Breast epithelium (tissue), 4 donors: ENCODE data around the gene BMI1. TPM values are rescaled to one million over a fixed set of nuclear protein-coding genes. Genes with fewer than 3 reads are reported as not detected.

ENCODE experiments used
- DNase-seq, 2 donors: peaks; one replicate each; pipeline ENCODE4 v3.0.0-alpha.2; 2019; ENCODE audit warnings: low spot score in 2 of 2
- H3K27ac ChIP-seq, 2 donors: fragments of 200-600 bp; sonication (generic) in 1 of 2; one replicate each; pipeline ENCODE4 v1.5.1; 2016 to 2019; ENCODE audit warnings: mild to moderate bottlenecking in 1 of 2
- H3K27me3 ChIP-seq, 2 donors: fragments of 200-600 bp; sonication (generic) in 1 of 2; one replicate each; pipeline versions ENCODE4 v1.5.1 to v1.6.0; 2017 to 2019; ENCODE audit warnings: control low read depth in 1 of 2, mild to moderate bottlenecking in 1 of 2
- H3K36me3 ChIP-seq: fragments of 200-600 bp; one replicate; pipeline ENCODE4 v1.5.1; 2019
- H3K4me1 ChIP-seq, 2 donors: fragments of 200-600 bp; sonication (generic); one replicate each; pipeline ENCODE4 v1.5.1; 2016 to 2019; ENCODE audit warnings: control low read depth in 1 of 2
- H3K4me3 ChIP-seq, 3 donors: fragments of 200-600 bp; sonication (generic); 1 replicate in 2 of 3; 2 replicates in 1 of 3; pipeline ENCODE4 v1.5.1; 2016 to 2019; ENCODE audit warnings: mild to moderate bottlenecking in 3 of 3, moderate library complexity in 2 of 3
- H3K9me3 ChIP-seq, 2 donors: fragments of 200-600 bp; sonication (generic) in 1 of 2; one replicate each; pipeline ENCODE4 v1.5.1; 2016 to 2019; ENCODE audit warnings: control low read depth in 1 of 2
- POLR2A ChIP-seq: fragments of 450-650 bp; IDR thresholded peaks from one replicate; pipeline ENCODE4 v1.6.1; 2016; ENCODE audit warnings: antibody characterized with exemption, mild to moderate bottlenecking, moderate library complexity
- POLR2AphosphoS5 ChIP-seq, 3 donors: sonication (generic); formaldehyde crosslinking; IDR thresholded peaks; one replicate each; pipeline ENCODE4 v1.6.1; 2017; ENCODE audit warnings: antibody characterized with exemption in 3 of 3
- intact Hi-C: fragments of 100-400 bp; cut with DNase I; formaldehyde crosslinking; loops from one replicate; pipeline ENCODE4 v1.15.1; 2023; ENCODE audit warnings: low total_unique reads
- total RNA-seq, 3 donors: library from RNA; depleted of rRNA; stranded (reverse); fragments of >200 nt; gene quantifications; one replicate each; pipeline ENCODE4 v1.1.0, GENCODE V29; 2016
- TF ChIP-seq, protein P1 (sequence below), 3 donors: fragments of 450-650 bp; IDR thresholded peaks; one replicate each; pipeline ENCODE4 v1.5.1; 2016 to 2017; ENCODE audit warnings: antibody characterized with exemption in 3 of 3, mild to moderate bottlenecking in 3 of 3, moderate library complexity in 3 of 3

Gene BMI1
- total RNA-seq, 3 donors from 2014 or later: 48.5 to 92.3 (median 68.5) TPM

DNA sequence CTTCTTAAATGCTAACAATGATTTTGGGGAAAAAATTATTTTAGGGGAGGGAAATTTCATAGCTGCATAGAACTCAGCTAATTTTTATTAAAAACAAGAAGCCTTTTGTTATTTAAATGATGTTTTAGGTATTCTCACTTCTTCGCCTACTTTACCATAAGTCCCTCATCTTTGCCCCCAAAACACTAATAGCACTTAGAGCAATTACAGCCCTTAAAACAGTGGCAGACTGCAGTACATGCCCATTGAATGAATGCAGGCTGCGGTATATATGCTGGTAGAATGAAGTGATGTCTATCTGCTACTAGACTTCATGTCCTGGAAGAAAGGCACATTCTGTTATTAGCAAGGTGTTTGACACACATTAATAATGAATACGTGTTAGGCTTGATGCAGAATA lies 21.5 kb downstream of the BMI1 start:
- intact Hi-C loops: no loop called here
- no peak for TF ChIP-seq POLR2A
- TF ChIP-seq, protein P1, sequence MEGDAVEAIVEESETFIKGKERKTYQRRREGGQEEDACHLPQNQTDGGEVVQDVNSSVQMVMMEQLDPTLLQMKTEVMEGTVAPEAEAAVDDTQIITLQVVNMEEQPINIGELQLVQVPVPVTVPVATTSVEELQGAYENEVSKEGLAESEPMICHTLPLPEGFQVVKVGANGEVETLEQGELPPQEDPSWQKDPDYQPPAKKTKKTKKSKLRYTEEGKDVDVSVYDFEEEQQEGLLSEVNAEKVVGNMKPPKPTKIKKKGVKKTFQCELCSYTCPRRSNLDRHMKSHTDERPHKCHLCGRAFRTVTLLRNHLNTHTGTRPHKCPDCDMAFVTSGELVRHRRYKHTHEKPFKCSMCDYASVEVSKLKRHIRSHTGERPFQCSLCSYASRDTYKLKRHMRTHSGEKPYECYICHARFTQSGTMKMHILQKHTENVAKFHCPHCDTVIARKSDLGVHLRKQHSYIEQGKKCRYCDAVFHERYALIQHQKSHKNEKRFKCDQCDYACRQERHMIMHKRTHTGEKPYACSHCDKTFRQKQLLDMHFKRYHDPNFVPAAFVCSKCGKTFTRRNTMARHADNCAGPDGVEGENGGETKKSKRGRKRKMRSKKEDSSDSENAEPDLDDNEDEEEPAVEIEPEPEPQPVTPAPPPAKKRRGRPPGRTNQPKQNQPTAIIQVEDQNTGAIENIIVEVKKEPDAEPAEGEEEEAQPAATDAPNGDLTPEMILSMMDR (IDR thresholded peaks at IDR 0.05): no peak
- no peak for TF ChIP-seq POLR2AphosphoS5 (IDR thresholded peaks at IDR 0.05)

DNA sequence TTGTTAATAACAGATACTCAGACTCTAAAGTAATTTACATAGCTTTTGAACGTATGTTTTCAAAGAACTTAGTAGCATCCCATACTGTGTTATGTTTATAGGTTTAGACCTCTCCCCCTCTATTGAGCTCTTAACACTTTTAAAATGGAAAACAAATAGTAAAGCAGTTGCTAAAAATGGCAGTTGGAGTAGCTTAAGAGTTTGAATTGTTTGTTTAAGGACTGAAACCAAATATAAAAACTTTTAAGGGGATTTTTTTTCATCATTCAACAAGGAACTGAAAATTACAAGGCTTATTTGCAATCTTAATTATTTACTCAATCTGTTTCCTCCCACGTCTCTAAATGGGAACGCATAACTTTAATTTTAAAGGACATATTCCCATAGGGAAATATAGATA lies 22.8 kb downstream of the BMI1 start:
- Histone ChIP-seq H3K4me3 (no peak overlapping the region), H3K36me3 (no peaks in the 10 kb centered on the region), H3K9me3 (no peaks in the 10 kb centered on the region), H3K4me1 (peaks cover 0 to 4% of the 10 kb centered on the region in 2 donors), H3K27ac (no peak overlapping the region), H3K27me3 (peaks cover 8 to 75% of the 10 kb centered on the region in 2 donors)
- TF ChIP-seq, protein P1 (IDR thresholded peaks at IDR 0.05): no peak
- intact Hi-C loops: no loop called here
- DNase-seq: no peak

More for the DNA sequence above, 21.5 kb downstream of the BMI1 start:
- Histone ChIP-seq H3K27me3 (peaks cover 8 to 82% of the 10 kb centered on the region in 2 donors), H3K4me3 (no peak overlapping the region), H3K4me1 (peaks cover 0 to 4% of the 10 kb centered on the region in 2 donors), H3K36me3 (no peaks in the 10 kb centered on the region), H3K9me3 (no peaks in the 10 kb centered on the region), H3K27ac (no peak overlapping the region)
- no peak for DNase-seq

DNA sequence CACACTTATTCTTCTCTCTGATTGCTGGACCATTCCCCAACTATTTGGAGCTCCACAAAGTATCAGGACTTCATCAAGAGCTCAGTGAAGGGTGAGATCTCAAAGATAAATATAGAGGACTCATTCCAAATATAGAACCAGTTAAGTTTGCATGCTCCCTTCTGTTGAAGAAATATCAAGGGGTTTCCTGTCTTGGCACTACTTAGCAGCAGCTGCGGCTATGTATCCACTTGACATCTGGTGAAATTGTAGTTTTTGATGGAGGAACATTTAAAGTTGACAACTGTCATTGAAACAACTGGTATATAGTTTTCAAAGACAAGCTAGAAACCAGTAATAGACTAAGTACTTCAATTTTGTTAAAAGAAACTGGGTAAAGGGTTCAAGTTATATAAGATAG lies 23.4 kb downstream of the BMI1 start:
- Histone ChIP-seq H3K9me3 (no peaks in the 10 kb centered on the region), H3K27ac (no peak overlapping the region), H3K36me3 (no peaks in the 10 kb centered on the region), H3K27me3 (peaks cover 8 to 70% of the 10 kb centered on the region in 2 donors), H3K4me1 (peaks cover 0 to 4% of the 10 kb centered on the region in 2 donors), H3K4me3 (no peak overlapping the region)
- no peak for TF ChIP-seq POLR2AphosphoS5 (IDR thresholded peaks at IDR 0.05)
- TF ChIP-seq POLR2A: no peak
- TF ChIP-seq, protein P1 (IDR thresholded peaks at IDR 0.05): no peak
- intact Hi-C loops: no loop called here
- DNase-seq: no peak

DNA sequence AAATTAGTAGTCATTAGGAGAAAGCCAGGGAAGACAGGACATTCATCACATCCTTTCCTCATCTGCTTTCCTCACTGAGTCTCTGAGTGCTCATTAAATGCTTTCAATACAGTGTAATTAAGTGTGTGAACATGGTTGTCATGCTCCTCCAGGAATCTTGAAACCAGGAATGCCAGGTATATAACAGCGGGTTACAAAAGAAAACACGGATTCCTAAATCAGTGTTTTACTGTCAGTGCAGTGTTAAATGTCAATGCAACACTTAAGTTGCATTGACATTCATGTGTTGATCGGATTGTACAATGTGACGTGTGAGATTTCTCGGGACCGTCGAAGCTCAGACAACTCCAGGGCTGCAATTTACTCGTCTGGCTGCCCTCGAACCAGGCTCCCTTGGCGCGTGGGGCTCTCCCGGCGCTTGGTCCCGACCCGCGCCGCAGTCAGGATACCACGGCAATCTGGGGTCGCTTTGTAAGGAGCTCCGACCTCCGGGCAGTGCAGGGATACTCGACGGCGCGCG lies 23.9 kb downstream of the BMI1 start:
- peak overlapping the region in 2 of 3 donors; percentile 36 to 50 for H3K4me3 ChIP-seq
- TF ChIP-seq POLR2A (no peak), POLR2AphosphoS5 (IDR thresholded peaks at IDR 0.05) (no peak)
- TF ChIP-seq, protein P1 (IDR thresholded peaks at IDR 0.05): no peak
- H3K9me3 ChIP-seq: no peaks in the 10 kb centered on the region
- DNase-seq: no peak
- H3K4me1 ChIP-seq: peaks cover 0 to 3% of the 10 kb centered on the region in 2 donors
- intact Hi-C loops: no loop called here
- H3K27me3 ChIP-seq: peaks cover 8 to 65% of the 10 kb centered on the region in 2 donors
- H3K36me3 ChIP-seq: no peaks in the 10 kb centered on the region
- no peak overlapping the region for H3K27ac ChIP-seq

DNA sequence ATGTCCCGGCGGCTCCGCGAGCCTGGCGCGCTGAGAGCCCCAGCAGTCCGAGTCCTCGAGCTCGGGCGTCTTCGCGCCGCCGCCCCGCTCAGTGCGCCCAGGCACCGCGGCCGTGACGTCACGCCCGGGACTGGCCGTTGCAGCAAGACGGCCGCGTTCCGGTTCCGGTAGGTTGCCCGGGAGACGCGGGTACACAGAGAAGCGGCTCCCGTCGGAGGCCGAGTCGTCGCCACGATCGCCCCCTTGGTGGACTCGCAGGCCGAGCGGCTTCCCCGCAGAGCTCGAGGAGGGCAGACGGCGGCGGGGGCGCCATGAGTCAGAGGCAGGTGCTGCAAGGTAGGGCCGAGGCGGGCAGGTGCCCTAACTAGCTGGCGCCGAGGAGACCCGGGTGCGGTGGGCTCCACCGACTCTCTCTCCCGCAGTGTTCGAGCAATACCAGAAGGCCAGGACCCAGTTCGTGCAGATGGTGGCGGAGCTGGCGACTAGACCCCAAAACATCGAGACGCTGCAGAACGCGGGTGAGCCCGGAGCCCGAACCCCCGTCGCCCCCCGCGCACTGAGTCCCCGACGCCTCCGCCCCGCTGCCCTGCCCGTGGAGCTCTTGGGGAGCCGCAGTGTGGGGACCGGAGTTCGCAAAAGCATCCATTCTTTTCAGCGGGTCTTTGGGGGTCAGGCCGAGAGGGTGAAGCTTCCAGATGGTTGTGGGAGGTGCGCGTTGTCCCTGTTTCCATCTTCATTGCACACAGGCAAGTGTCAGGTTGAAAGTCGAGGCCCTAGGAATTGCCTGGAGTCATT lies 24.6 kb downstream of the BMI1 start, which contains the start of gene SPAG6:
SPAG6 (plus strand) TSS at position 196 of the 795 bp plus-strand sequence; CDS start at position 312, 116 bp downstream.
- intact Hi-C loops: no loop called here
- TF ChIP-seq, protein P1 (IDR thresholded peaks at IDR 0.05): no peak
- TF ChIP-seq POLR2AphosphoS5 (IDR thresholded peaks at IDR 0.05) (no peak), POLR2A (no peak)
- H3K27ac ChIP-seq: no peak within 1 kb of the TSS
- peaks cover 8 to 65% of the 10 kb centered on the region in 2 donors for H3K27me3 ChIP-seq
- no peak for DNase-seq
- H3K4me1 ChIP-seq: no peaks in the 10 kb centered on the region
- no peaks in the 10 kb centered on the region for H3K36me3 ChIP-seq
- no peaks in the 10 kb centered on the region for H3K9me3 ChIP-seq
- peak within 1 kb of the TSS; percentile 8 to 50 (median 36) for H3K4me3 ChIP-seq
